SKM-1 treated with dmso at 0.1 percent for 144 hours (cell line): Measurements from ENCODE around the gene ATP6V0D1.

ENCODE experiments used
- DNase-seq: peaks from one replicate; lab custom pipeline; 2025; ENCODE audit not compliant: unreplicated experiment; lab: John Stamatoyannopoulos, UW

ATP6V0D1 gene

DNA sequence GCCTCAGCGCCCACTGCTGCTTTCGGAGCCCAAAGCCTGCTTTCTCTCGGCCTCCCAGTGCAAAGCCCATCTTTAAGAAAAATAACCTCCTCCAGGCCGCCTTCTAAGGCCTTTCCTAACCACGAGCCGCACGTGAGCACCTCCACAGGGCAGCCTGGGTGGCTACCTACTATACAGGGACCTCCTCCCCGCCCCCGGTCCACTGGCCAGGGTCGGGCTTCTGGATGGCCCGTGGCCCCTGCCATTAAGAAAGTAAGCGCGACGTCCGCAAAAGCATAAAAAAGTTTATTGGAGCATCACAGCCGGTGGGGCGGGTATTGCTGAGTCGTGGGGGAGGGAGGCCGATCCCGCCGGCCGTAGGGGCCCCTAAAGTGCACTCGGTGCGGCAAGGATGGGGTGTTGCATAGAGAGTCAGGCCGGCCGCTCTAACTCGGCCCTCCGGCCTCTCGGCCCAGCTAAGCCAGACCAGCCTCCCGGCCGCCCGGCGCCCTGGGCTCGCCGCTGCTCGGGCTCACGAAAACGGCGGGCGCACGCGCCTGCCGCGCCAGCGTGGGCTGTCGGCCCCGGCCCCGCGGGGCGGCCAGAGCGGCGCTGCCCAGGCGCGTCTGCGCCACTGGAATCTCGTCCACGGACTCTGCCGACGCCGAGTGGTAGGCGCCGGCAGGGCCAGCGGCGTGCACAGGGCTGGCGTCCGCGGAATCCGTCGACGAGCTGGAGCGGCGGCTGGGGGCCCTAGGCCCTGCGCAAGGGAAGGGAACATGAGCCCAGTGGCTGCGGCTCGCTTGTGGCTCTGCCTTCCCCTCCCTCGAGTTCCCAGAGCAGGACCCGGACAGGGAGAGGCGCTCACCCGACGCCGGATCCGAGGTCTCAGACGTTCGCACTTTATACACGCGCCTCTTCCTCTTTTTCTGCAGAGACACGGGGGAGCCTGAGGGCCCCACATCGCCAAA, 86.5 kb downstream of the ATP6V0D1 start:
- DNase-seq, result peak; percentile 56

DNA sequence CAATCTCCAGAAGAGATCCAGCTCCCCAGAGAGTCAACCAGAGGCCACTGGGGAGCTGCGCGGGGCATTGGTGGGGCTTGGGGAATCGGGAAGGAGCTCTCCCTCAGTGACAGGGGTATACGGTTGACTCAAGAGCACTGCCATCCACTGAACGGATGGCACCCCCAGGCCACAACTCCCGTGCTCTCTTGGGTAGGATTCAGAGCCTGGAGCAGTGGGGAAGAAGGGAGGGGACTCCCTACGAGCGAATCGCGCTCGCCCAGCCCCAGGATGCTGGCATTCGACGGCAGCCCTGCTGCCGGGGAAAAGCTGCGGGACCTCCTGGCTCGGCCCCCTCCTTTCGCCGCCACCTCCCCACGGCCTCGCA, 87.2 kb downstream of the ATP6V0D1 start:
- no peak for DNase-seq

DNA sequence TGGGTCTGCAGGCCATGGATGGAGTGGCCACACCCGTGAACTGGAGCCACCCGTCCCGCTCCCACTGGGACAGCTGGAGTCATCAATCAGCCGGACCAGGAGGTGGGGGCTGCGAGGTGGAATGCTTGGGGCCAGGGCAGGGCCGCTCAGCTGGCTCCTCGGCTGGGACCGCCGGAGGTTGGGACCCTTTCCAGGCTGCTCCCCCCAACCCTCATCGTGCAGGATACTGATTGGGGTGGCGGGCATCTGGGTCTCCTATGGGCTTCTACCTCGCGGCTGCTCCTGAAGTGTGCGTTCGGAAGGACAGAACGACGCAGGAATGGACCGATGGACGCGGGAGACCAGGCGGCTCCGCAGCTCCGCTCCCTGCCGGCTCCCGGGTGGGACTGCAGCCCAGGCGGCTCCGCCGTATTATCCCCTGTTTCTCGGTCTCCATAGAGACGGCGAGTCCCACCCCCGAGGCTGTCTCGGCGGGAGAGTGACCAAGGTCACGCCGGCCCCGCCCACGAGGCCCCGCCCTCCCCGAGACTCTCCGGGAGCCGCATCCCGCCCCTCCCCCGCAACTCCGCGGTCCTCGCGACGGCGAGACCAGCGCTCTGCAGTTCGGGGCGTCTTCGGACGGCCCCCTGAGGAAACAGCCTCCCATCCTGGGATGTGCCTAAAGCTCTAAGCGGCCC, 87.7 kb downstream of the ATP6V0D1 start, which contains the start of gene TPPP3:
Gene TPPP3 (minus strand): TSS at position 388 of the 677 bp plus-strand sequence. CDS start 2,387 bp downstream, outside the sequence.
- DNase-seq, result no peak

- no peak for DNase-seq
These were observed 88.5 kb downstream of the ATP6V0D1 start for GRCh38 chr16:67392301-67393059.

- no peak for DNase-seq
These were observed 89.3 kb downstream of the ATP6V0D1 start for GRCh38 chr16:67391424-67392300.

GRCh38 chr16:67390816-67391423, 90.0 kb downstream of the ATP6V0D1 start:
- no peak for DNase-seq

- peak; percentile 94 for DNase-seq
These were observed 90.8 kb downstream of the ATP6V0D1 start for GRCh38 chr16:67389911-67390815.

- no peak for DNase-seq
These were observed 92.4 kb downstream of the ATP6V0D1 start for GRCh38 chr16:67388591-67388990.

DNA sequence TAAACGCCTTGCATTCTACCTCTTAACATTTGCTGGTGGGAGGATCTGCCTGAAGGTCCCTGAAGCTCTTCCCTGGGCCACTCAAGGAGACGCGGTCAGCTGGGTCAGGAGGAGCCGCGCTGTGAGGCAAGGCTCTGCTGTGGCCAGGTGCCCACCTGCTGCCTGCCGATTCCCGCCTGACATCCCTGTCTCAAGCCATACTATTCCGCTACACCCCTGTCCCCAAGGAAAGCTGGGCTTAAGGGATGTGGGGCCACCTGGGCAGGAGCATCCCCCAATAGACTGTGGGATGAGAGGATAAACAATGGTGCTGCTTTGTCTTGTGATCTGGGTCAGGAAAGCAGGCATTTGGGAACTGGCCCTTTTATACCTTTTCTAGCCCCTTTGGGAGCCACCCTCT, 92.8 kb downstream of the ATP6V0D1 start:
- no peak for DNase-seq
